ENCODE measurements around the gene DLG4. TPM values are rescaled to one million over a fixed set of nuclear protein-coding genes. Genes with fewer than 3 reads are reported as not detected.
A peak's percentile ranks its signal among the peaks of the same experiment; 100 is the strongest.
"Not testable (repeated sequence)": the region's sequence is repeated elsewhere in the genome, so short reads cannot be mapped to it uniquely, and the experiment has no call there.

The DLG4 gene
- total RNA-seq, 1 donor from 2014 or later = 29.3 TPM

- Histone ChIP-seq H3K4me1 (peaks cover 27% of the 10 kb centered on the region), H3K27me3 (ENCODE audit: low read depth) (peaks cover 14% of the 10 kb centered on the region), H3K9me3 (no peaks in the 10 kb centered on the region), H3K36me3 (no peaks in the 10 kb centered on the region), H3K27ac (no peak overlapping the region), H3K4me3 (no peak overlapping the region)
- ATAC-seq = no peak
- DNase-seq = no peak
- TF ChIP-seq, protein P1, sequence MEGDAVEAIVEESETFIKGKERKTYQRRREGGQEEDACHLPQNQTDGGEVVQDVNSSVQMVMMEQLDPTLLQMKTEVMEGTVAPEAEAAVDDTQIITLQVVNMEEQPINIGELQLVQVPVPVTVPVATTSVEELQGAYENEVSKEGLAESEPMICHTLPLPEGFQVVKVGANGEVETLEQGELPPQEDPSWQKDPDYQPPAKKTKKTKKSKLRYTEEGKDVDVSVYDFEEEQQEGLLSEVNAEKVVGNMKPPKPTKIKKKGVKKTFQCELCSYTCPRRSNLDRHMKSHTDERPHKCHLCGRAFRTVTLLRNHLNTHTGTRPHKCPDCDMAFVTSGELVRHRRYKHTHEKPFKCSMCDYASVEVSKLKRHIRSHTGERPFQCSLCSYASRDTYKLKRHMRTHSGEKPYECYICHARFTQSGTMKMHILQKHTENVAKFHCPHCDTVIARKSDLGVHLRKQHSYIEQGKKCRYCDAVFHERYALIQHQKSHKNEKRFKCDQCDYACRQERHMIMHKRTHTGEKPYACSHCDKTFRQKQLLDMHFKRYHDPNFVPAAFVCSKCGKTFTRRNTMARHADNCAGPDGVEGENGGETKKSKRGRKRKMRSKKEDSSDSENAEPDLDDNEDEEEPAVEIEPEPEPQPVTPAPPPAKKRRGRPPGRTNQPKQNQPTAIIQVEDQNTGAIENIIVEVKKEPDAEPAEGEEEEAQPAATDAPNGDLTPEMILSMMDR (IDR thresholded peaks at IDR 0.05) = no peak
- intact Hi-C loops (cut with DNase I) = no loop called here
Measured at GRCh38 chr17:7174603-7175326, 44.9 kb downstream of the DLG4 start.

GRCh38 chr17:7173687-7174602 is 45.7 kb downstream of the DLG4 start:
- intact Hi-C loops (cut with DNase I) = no loop called here
- Histone ChIP-seq H3K27me3 (ENCODE audit: low read depth) (peaks cover 14% of the 10 kb centered on the region), H3K36me3 (no peaks in the 10 kb centered on the region), H3K9me3 (peaks cover 2% of the 10 kb centered on the region), H3K4me1 (peaks cover 27% of the 10 kb centered on the region), H3K27ac (peak overlapping the region; percentile 64), H3K4me3 (peak overlapping the region; percentile 46)
- ATAC-seq (peak; percentile 76 to 85), DNase-seq (peak; percentile 91)
- TF ChIP-seq, protein P1 (IDR thresholded peaks at IDR 0.05) = peak; percentile 28

- H3K36me3 ChIP-seq; H3K27ac ChIP-seq; intact Hi-C loops (cut with DNase I); H3K27me3 ChIP-seq (ENCODE audit: low read depth); ATAC-seq; H3K4me3 ChIP-seq; H3K9me3 ChIP-seq; DNase-seq: not testable (repeated sequence)
- H3K4me1 ChIP-seq = peaks cover 19% of the 10 kb centered on the region
Measured at GRCh38 chr17:7172522-7173191, 47.0 kb downstream of the DLG4 start.

DNA sequence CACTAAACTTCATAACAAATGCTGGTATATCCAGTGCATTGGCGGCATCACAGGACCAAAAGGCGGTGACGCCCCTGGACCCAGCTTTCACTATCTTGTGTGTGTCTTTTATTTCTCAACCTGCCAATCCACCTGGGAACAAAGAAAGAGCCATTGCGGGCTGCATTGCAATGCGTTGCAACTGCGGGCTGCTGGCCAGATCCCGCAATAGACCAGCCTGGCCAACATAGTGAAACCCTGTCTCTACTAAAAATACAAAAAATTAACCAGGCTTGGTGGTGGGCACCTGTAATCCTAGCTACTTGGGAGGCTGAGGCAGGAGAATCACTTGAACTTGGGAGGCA is 50.1 kb downstream of the DLG4 start:
- H3K27ac ChIP-seq; H3K36me3 ChIP-seq; H3K4me1 ChIP-seq; intact Hi-C loops (cut with DNase I); DNase-seq; ATAC-seq; H3K9me3 ChIP-seq; H3K27me3 ChIP-seq (ENCODE audit: low read depth): not testable (repeated sequence)
- peak overlapping the region; percentile 30 for H3K4me3 ChIP-seq

DNA sequence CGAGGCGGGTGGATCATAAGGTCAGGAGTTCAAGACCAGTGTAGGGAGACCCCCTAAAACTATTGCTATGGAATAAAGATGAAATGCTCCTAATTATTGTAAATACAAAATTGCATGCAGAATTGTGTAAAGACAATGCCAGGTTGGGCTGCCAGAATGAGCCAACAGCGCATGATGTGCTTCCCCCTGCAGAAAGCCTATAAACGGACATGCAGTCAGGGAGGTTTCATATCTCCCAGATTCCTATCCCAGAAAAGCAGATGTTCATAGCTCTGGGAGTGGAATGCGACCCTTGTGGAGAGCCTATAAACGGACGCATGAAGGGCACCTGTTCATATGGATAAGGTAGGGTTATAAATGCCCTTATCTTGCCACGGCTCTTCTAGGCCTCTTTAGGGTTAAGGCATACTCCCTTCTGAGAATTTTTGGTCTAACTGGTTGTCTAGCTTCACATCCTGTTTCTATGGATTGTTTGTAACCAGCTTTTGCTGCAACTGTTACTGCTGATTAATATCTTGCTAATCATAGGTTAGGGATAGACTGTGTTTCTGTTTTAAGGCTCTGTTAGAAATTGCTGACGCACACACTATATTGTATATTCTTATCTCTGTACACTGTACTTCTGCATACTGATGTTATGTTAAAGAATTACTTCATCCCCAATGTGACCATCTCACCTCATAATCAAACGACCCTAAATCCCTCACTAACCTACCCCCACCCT is 50.6 kb downstream of the DLG4 start:
- H3K9me3 ChIP-seq; DNase-seq; H3K27me3 ChIP-seq (ENCODE audit: low read depth); ATAC-seq; H3K4me1 ChIP-seq; intact Hi-C loops (cut with DNase I); H3K36me3 ChIP-seq: not testable (repeated sequence)
- Histone ChIP-seq H3K4me3 (peak overlapping the region; percentile 30), H3K27ac (peak overlapping the region; percentile 49)

GRCh38 chr17:7167832-7168231 is 51.8 kb downstream of the DLG4 start:
- Histone ChIP-seq H3K36me3 (no peaks in the 10 kb centered on the region), H3K27me3 (ENCODE audit: low read depth) (no peaks in the 10 kb centered on the region), H3K4me1 (no peaks in the 10 kb centered on the region), H3K9me3 (peaks cover 5% of the 10 kb centered on the region), H3K4me3 (no peak overlapping the region), H3K27ac (no peak overlapping the region)
- intact Hi-C loops (cut with DNase I) = no loop called here
- no peak for DNase-seq
- ATAC-seq = peak; percentile 65 to 72
- TF ChIP-seq, protein P1 (IDR thresholded peaks at IDR 0.05) = no peak

All from lower lobe of right lung (tissue), 2 donors.